Uterus (tissue), 2 donors: Measurements from ENCODE around the gene PPME1.

Experiments used
- POLR2A ChIP-seq, 2 donors: fragments of 450-650 bp; IDR thresholded peaks; one replicate each; pipeline ENCODE4 v1.6.1; 2016; ENCODE audit warnings: antibody characterized with exemption in 2 of 2, mild to moderate bottlenecking in 1 of 2, moderate library complexity in 1 of 2
- TF ChIP-seq, protein P1 (sequence below), 4 experiments: fragments of 200-600 bp in 2 of 4; fragments of 450-650 bp in 2 of 4; sonication (generic) in 2 of 4; IDR thresholded peaks; one replicate each; pipeline ENCODE4 v1.5.1; 2016 to 2019; ENCODE audit warnings: antibody characterized with exemption in 4 of 4, mild to moderate bottlenecking in 2 of 4, moderate library complexity in 1 of 4

DNA sequence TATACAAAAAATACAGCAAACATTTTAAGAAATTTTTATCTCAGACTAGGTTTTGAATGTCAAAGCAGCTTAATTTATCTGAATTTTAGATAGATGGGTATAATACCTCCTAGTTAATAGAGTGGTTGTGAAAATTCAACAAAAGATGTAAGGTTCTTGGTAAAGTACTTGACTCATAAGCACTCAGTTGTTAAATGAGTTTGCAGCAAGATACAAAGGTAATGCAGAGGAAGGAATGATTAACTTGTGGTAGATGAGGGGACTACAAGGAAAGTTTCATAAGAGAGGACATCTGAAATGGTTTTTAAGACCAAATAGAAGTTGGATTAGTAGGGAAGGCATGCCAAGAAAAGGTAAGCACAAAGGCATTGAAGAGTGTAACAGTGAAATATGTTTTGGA is 37.4 kb downstream of the PPME1 start:
- TF ChIP-seq, protein P1, sequence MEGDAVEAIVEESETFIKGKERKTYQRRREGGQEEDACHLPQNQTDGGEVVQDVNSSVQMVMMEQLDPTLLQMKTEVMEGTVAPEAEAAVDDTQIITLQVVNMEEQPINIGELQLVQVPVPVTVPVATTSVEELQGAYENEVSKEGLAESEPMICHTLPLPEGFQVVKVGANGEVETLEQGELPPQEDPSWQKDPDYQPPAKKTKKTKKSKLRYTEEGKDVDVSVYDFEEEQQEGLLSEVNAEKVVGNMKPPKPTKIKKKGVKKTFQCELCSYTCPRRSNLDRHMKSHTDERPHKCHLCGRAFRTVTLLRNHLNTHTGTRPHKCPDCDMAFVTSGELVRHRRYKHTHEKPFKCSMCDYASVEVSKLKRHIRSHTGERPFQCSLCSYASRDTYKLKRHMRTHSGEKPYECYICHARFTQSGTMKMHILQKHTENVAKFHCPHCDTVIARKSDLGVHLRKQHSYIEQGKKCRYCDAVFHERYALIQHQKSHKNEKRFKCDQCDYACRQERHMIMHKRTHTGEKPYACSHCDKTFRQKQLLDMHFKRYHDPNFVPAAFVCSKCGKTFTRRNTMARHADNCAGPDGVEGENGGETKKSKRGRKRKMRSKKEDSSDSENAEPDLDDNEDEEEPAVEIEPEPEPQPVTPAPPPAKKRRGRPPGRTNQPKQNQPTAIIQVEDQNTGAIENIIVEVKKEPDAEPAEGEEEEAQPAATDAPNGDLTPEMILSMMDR (IDR thresholded peaks at IDR 0.05) = no peak
- no peak for TF ChIP-seq POLR2A (IDR thresholded peaks at IDR 0.05)
